HUDEP-2 (cell line): Measurements from ENCODE around the gene PLXNA4.

Source experiments
- DNase-seq, 76 experiments: peaks; one replicate each; lab custom pipeline; 2025; ENCODE audit not compliant: unreplicated experiment in 76 of 76; lab: John Stamatoyannopoulos, UW

The PLXNA4 gene

DNA sequence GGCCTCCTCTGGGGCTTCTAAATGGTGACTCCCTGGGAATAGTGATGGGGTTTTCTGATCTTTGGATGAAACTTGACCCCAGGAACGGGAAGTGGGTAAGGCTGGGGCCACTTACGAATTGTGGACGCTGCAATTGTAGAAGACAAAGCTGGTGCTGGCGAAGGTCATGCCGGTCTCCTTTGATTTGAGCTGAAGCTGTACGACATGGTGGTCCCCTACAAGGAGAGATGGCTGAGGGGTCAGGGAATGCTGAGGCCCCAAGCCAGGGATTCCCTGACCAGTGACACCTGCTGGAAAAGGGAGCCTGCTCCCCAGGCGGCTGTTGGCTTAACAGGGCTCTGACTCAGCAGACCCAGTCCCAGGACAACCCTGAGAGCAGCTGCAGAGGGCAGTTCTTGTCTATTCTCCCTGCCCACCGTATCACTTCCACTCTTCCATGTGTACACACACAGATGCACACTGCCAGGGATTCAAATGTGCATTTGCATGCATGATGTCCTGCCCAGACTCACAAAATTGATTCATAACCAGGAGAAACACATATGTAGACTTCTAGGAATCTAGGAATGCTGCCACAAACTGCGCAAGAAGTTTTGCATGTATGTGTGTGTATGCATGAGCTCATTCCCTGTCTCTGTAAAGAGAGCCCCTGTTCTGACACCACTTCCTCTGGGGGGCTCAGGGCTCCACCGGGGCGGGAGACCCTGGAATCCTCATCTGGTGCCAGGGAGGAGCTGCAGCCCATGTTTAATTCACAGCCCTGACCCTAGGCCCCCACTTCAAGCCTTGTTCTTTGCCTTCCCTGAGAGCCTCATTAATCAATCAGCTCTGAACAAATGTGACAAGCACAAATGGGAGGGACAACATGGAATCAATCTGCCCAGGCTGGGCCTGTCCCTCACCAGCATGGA is 350.0 kb downstream of the PLXNA4 start:
- no peak for DNase-seq

- no peak for DNase-seq
Observed at GRCh38 chr7:132225216-132226030, 350.8 kb downstream of the PLXNA4 start.

DNA sequence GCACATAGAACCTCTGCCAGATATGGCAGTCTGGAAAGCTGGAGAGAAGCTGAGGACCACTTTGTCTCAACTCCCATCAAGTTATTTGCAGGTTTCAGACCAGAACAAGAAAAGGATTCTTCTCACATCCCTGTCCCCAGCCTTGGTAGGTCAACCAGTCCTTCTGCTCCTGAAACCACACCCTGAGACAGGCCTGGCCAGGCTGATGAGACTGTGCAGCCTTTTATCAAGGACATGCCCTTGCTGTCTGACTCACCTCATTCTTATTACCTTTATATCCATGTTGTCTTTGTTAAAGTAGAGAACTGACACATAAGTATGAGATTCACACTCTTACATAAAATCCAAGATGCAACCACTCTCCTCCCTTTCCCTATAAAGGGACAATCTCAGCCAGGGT is 354.9 kb downstream of the PLXNA4 start:
- no peak for DNase-seq

GRCh38 chr7:132220060-132220459 is 356.2 kb downstream of the PLXNA4 start:
- no peak for DNase-seq

DNA sequence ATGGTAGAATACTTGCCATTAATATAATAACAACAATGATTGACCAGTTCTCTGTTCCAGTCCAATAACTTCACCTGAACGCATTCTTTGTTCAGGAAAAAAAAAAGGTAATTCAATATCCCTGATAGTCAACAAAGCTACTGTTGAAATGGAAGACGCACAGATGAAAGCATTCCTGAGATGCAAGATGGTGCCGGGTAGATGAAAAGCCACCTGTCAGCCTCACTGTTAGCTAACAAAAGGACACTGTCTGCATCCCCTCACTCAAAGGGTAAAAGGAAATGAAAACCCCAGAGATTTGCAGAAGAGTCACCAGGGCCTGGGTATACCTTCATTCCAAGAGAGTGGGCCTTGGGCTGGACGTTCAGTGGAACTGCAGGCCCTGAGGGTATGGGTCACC is 357.4 kb downstream of the PLXNA4 start:
- no peak for DNase-seq

DNA sequence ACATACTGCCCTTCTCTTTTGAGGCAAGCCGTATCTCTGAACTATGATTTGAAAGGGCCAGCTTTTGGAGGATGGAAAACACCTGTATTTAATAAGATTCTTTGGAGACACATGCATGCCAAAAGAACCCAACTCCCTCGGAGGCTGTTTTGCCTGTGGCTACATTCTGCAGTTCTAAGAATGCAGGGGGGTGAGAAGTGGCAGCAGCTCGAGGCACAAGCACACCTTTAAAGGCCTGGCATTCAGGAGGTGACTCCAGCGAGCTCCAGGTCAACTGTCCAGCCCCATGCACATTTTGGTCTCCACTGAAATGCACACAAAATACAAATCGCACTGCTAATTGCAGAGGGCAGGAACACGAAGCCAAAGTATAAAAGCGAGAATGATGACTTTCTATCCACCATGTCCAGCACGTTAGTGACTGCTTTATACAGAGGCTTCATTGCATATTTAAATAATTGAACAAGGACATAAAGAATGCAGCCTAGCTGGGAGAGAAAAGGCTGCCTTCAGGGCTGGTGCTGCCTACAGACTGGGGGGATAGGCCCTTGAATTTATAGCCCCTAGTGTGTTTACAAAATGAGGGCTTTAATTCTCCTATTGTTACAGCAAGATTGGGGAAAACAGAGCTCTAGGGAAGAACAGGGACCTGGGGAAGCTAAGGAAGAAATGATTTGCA is 359.3 kb downstream of the PLXNA4 start:
- DNase-seq, result no peak

GRCh38 chr7:132214452-132214851 is 361.8 kb downstream of the PLXNA4 start:
- no peak for DNase-seq

DNA sequence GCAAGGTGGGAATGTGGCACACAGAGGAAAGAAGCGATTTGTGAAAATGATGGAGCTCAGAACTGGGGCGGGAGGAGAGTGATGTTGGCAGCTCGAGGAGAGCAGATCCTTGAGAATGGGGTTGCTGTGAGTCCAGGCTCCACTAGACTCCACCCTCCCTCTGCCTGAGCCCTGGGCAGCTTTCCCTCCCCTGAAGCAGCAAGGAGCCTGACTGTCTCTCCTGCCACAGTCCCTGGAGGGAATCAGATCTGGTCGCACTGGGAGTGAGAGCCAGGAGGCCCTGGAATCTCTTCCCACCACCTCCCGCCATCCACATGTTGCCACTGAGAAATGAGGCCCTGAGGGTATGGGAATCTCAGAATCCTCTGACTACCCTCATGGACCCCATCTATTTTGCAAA is 362.7 kb downstream of the PLXNA4 start:
- no peak for DNase-seq

- DNase-seq, result no peak
Observed at GRCh38 chr7:132211971-132212370, 364.3 kb downstream of the PLXNA4 start.

GRCh38 chr7:132210821-132211220 is 365.4 kb downstream of the PLXNA4 start:
- no peak for DNase-seq

GRCh38 chr7:132207782-132208181 is 368.5 kb downstream of the PLXNA4 start:
- no peak for DNase-seq

GRCh38 chr7:132207211-132207610 is 369.1 kb downstream of the PLXNA4 start:
- no peak for DNase-seq

DNA sequence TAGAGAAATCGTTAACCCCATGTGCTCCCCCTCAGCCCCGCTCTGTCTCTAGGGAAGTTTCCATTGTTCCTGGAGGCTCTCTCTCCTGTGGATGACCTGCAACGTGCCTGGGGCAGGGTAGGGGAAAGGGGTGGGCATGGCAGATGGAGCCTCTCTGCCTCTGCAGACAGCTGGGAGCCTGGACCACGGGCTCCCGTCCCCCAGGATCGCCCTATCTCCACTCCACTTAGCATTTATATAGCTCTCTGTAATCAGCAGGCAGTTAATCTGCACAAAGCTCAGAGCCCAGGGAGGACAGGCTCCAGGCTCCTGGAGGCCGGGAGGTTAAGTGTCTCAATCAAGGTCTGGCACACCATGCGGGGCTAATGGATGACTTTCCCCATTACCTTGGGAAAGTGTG is 369.7 kb downstream of the PLXNA4 start:
- no peak for DNase-seq

- DNase-seq, result no peak
Observed at GRCh38 chr7:132205509-132205908, 370.8 kb downstream of the PLXNA4 start.

DNA sequence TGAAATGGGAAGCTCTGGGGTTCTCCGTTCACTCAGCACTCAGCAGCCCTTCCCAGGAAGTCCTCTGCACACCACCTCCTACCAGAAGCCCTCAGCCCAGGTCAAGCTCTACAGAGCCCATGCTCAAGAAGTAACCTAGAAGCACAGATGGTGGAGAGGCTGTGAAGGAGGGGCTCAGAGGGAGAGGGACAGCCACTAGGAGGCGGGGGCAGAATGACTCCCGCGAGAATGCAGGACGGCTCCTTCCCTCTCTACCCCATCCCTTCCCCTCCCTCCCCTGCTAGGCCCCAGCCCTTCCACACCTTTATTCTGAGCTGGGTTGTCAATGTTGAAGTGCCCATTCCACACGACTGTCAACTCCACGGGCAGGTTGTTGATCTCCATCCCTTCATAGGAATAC is 373.2 kb downstream of the PLXNA4 start:
- no peak for DNase-seq

- no peak for DNase-seq
Observed at GRCh38 chr7:132202541-132202940, 373.7 kb downstream of the PLXNA4 start.

DNA sequence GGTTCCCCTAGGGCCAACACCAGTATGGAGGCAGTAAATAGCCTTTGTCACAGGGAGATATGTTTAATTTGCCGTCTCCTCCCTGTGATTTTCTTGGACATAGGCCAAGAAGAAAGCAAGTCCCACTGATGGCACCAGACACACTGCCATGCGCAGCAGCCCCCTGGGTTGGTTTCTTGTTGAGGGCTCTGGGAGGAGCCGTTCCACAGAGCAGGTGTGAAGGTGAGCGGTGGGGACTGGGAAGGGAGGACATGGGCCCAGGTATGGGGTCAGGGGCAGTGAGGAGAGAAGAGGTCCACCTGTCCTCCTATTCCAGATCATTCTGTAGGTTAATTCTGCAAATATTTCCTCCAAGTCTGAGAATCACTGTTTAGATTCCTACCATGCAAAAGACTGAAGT is 376.1 kb downstream of the PLXNA4 start:
- no peak for DNase-seq

- no peak for DNase-seq
Observed at GRCh38 chr7:132199626-132200025, 376.6 kb downstream of the PLXNA4 start.

- no peak for DNase-seq
Observed at GRCh38 chr7:132197772-132198171, 378.5 kb downstream of the PLXNA4 start.

GRCh38 chr7:132193898-132194297 is 382.4 kb downstream of the PLXNA4 start:
- DNase-seq, result no peak

- DNase-seq, result no peak
Observed at GRCh38 chr7:132192809-132193208, 383.5 kb downstream of the PLXNA4 start.
